Prostate gland (tissue), 2 donors: ENCODE data around the gene BRCC3.

Experiments
- CTCF ChIP-seq, 4 experiments: fragments of 200-600 bp in 2 of 4; fragments of 450-650 bp in 2 of 4; sonication (generic) in 2 of 4; IDR thresholded peaks; 1 replicate in 3 of 4; 2 replicates in 1 of 4; pipeline ENCODE4 v1.5.1; 2016 to 2019; ENCODE audit warnings: antibody characterized with exemption in 4 of 4, mild to moderate bottlenecking in 2 of 4, moderate library complexity in 2 of 4
- POLR2A ChIP-seq: fragments of 450-650 bp; IDR thresholded peaks from one replicate; pipeline ENCODE4 v1.6.1; 2016; ENCODE audit warnings: antibody characterized with exemption, mild to moderate bottlenecking
- POLR2AphosphoS5 ChIP-seq: sonication (generic); formaldehyde crosslinking; IDR thresholded peaks from one replicate; pipeline ENCODE4 v1.6.1; 2017; ENCODE audit warnings: antibody characterized with exemption

- TF ChIP-seq CTCF (IDR thresholded peaks at IDR 0.05) (no peak), POLR2AphosphoS5 (no peak), POLR2A (no peak)
Measured at GRCh38 chrX:155115174-155115819, 44.0 kb downstream of the BRCC3 start.
